GM23248 (cell line): ENCODE data around the gene SAMD14.

Experiments used
- EZH2 ChIP-seq: fragments of 200-600 bp; sonication (generic); IDR thresholded peaks from 2 replicates; pipeline ENCODE4 v1.6.1; 2018; ENCODE audit warnings: antibody characterized with exemption, mild to moderate bottlenecking; ENCODE audit not compliant: insufficient read depth, poor library complexity, severe bottlenecking
- EZH2phosphoT487 ChIP-seq: fragments of 200-600 bp; sonication (generic); IDR thresholded peaks from 2 replicates; pipeline ENCODE4 v1.6.1; 2018; ENCODE audit warnings: antibody characterized with exemption, moderate library complexity, mild to moderate bottlenecking, low read depth; ENCODE audit not compliant: insufficient read depth

- TF ChIP-seq EZH2phosphoT487 (no peak), EZH2 (no peak)
Observed at GRCh38 chr17:50100480-50100883, 29.5 kb downstream of the SAMD14 start.
